Esophagus squamous epithelium (tissue), 4 donors: ENCODE measurements around the gene SEC22B.
"Not testable (repeated sequence)": the region's sequence is repeated elsewhere in the genome, so short reads cannot be mapped to it uniquely, and the experiment has no call there.

Experiments
- POLR2A ChIP-seq, 4 donors: fragments of 450-650 bp; IDR thresholded peaks; one replicate each; pipeline ENCODE4 v1.6.1; 2017; ENCODE audit warnings: antibody characterized with exemption in 4 of 4, mild to moderate bottlenecking in 4 of 4, moderate library complexity in 3 of 4
- TF ChIP-seq, protein P1 (sequence below), 6 experiments: fragments of 450-650 bp in 4 of 6; fragments of 200-600 bp in 2 of 6; sonication (generic) in 2 of 6; IDR thresholded peaks; one replicate each; pipeline ENCODE4 v1.5.1; 2016 to 2019; ENCODE audit warnings: antibody characterized with exemption in 6 of 6, mild to moderate bottlenecking in 4 of 6, moderate library complexity in 4 of 6

DNA sequence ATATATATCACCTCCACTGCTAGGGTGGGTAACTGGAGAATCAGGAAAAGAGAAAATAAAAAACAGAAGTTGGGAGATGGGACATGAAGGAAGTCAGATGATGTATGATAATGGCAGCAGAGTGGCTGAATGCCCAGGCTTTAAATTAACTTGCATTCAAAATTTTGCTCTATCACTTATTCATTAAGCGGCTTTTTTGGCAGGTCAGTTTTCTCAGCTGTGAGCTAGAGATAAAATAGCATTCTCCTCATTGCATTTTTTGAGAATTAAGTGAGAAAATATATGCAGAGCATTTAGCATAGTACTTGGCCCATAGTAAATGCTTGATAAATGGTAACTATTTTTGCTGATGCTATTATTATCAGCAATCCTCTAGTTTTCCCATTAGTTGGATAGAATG is 74.7 kb downstream of the SEC22B start:
- TF ChIP-seq, protein P1, sequence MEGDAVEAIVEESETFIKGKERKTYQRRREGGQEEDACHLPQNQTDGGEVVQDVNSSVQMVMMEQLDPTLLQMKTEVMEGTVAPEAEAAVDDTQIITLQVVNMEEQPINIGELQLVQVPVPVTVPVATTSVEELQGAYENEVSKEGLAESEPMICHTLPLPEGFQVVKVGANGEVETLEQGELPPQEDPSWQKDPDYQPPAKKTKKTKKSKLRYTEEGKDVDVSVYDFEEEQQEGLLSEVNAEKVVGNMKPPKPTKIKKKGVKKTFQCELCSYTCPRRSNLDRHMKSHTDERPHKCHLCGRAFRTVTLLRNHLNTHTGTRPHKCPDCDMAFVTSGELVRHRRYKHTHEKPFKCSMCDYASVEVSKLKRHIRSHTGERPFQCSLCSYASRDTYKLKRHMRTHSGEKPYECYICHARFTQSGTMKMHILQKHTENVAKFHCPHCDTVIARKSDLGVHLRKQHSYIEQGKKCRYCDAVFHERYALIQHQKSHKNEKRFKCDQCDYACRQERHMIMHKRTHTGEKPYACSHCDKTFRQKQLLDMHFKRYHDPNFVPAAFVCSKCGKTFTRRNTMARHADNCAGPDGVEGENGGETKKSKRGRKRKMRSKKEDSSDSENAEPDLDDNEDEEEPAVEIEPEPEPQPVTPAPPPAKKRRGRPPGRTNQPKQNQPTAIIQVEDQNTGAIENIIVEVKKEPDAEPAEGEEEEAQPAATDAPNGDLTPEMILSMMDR (IDR thresholded peaks at IDR 0.05) = not testable (repeated sequence)
- not testable (repeated sequence) for TF ChIP-seq POLR2A (IDR thresholded peaks at IDR 0.05)
